GM21526 (cell line): ENCODE measurements around the gene KRT15.
"Not testable (repeated sequence)": the region's sequence is repeated elsewhere in the genome, so short reads cannot be mapped to it uniquely, and the experiment has no call there.

ENCODE experiments used
- ATAC-seq: cut with Tn5 transposase; IDR thresholded peaks from one replicate; pipeline ENCODE4 v1.9.1; 2021; ENCODE audit warnings: moderate library complexity; ENCODE audit not compliant: unreplicated experiment, low FRiP score

The KRT15 gene

GRCh38 chr17:41544935-41545334, 26.2 kb upstream of the KRT15 start:
- no peak for ATAC-seq

- ATAC-seq: no peak
Measured at GRCh38 chr17:41544491-41544892, 25.8 kb upstream of the KRT15 start.

GRCh38 chr17:41542786-41543185, 24.1 kb upstream of the KRT15 start:
- ATAC-seq: not testable (repeated sequence)

- ATAC-seq: no peak
Measured at GRCh38 chr17:41542357-41542756, 23.7 kb upstream of the KRT15 start.

GRCh38 chr17:41540921-41541625, 22.4 kb upstream of the KRT15 start:
- ATAC-seq: no peak

- no peak for ATAC-seq
Measured at GRCh38 chr17:41539979-41540701, 21.4 kb upstream of the KRT15 start.

- no peak for ATAC-seq
Measured at GRCh38 chr17:41539071-41539492, 20.4 kb upstream of the KRT15 start.

GRCh38 chr17:41538565-41538991, 19.9 kb upstream of the KRT15 start:
- no peak for ATAC-seq

GRCh38 chr17:41537990-41538389, 19.3 kb upstream of the KRT15 start:
- no peak for ATAC-seq

GRCh38 chr17:41537614-41537954, 18.9 kb upstream of the KRT15 start:
- no peak for ATAC-seq

- ATAC-seq: no peak
Measured at GRCh38 chr17:41536741-41537613, 18.3 kb upstream of the KRT15 start.

- no peak for ATAC-seq
Measured at GRCh38 chr17:41535764-41536481, 17.2 kb upstream of the KRT15 start.

GRCh38 chr17:41534899-41535546, 16.3 kb upstream of the KRT15 start:
- no peak for ATAC-seq

GRCh38 chr17:41533613-41534012, 14.9 kb upstream of the KRT15 start:
- ATAC-seq: no peak

GRCh38 chr17:41532947-41533570, 14.4 kb upstream of the KRT15 start:
- ATAC-seq: no peak

- ATAC-seq: no peak
Measured at GRCh38 chr17:41531993-41532392, 13.3 kb upstream of the KRT15 start.

GRCh38 chr17:41530062-41531048, 11.7 kb upstream of the KRT15 start:
- no peak for ATAC-seq

- no peak for ATAC-seq
Measured at GRCh38 chr17:41529491-41529915, 10.8 kb upstream of the KRT15 start.
